Gastroesophageal sphincter (tissue), 3 donors: ENCODE measurements around the gene COL25A1.

Experiments
- EP300 ChIP-seq: sonication (generic); formaldehyde crosslinking; IDR thresholded peaks from one replicate; pipeline ENCODE4 v1.6.1; 2017; ENCODE audit warnings: antibody characterized with exemption, mild to moderate bottlenecking
- POLR2A ChIP-seq, 2 donors: fragments of 450-650 bp; IDR thresholded peaks; one replicate each; pipeline ENCODE4 v1.6.1; 2017; ENCODE audit warnings: antibody characterized with exemption in 2 of 2, mild to moderate bottlenecking in 2 of 2, moderate library complexity in 1 of 2
- POLR2AphosphoS5 ChIP-seq: sonication (generic); formaldehyde crosslinking; IDR thresholded peaks from one replicate; pipeline ENCODE4 v1.6.1; 2017; ENCODE audit warnings: antibody characterized with exemption
- TF ChIP-seq, protein P1 (sequence below), 4 experiments: fragments of 200-600 bp in 2 of 4; fragments of 450-650 bp in 2 of 4; sonication (generic) in 1 of 4; IDR thresholded peaks; one replicate each; pipeline ENCODE4 v1.5.1; 2017 to 2019; ENCODE audit warnings: antibody characterized with exemption in 4 of 4, mild to moderate bottlenecking in 2 of 4, moderate library complexity in 2 of 4

DNA sequence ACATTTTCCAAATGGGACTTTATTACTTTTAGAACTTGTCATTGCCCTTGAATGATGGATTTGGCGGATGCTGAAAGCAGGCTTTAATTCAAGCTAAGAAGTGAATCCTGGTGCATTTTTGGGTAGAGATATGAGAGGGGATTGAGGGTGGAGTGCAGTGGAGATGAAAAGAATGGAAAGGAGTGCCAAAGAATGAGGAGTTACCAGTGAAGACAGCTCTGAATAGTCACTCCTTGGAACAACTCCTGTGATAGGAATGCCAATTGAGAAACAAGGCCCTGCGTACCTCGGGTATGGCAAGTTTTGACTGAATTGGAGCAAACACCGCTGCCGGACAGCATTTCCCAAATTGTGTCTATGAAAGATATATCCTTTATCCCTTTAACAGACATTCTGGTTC, 503.2 kb downstream of the COL25A1 start:
- no peak for TF ChIP-seq EP300
- TF ChIP-seq, protein P1, sequence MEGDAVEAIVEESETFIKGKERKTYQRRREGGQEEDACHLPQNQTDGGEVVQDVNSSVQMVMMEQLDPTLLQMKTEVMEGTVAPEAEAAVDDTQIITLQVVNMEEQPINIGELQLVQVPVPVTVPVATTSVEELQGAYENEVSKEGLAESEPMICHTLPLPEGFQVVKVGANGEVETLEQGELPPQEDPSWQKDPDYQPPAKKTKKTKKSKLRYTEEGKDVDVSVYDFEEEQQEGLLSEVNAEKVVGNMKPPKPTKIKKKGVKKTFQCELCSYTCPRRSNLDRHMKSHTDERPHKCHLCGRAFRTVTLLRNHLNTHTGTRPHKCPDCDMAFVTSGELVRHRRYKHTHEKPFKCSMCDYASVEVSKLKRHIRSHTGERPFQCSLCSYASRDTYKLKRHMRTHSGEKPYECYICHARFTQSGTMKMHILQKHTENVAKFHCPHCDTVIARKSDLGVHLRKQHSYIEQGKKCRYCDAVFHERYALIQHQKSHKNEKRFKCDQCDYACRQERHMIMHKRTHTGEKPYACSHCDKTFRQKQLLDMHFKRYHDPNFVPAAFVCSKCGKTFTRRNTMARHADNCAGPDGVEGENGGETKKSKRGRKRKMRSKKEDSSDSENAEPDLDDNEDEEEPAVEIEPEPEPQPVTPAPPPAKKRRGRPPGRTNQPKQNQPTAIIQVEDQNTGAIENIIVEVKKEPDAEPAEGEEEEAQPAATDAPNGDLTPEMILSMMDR (IDR thresholded peaks at IDR 0.05) = no peak
- TF ChIP-seq POLR2A (IDR thresholded peaks at IDR 0.05) = no peak
- no peak for TF ChIP-seq POLR2AphosphoS5
